ENCODE measurements around the gene EPC2.

The EPC2 gene

GRCh38 chr2:148829618-148830017 lies 185.1 kb downstream of the EPC2 start:
- no peak for DNase-seq
- no peaks in the 10 kb centered on the region for H3K9me2 ChIP-seq (replicated peaks; ENCODE audit: insufficient read depth, low read length)
- no peak for TF ChIP-seq EZH2 (optimal IDR thresholded peaks at IDR 0.05; ENCODE audit: low read depth, low read length)
- TF ChIP-seq CTCF (IDR thresholded peaks at IDR 0.05; ENCODE audit: low read length), result no peak
- no peak for TF ChIP-seq EZH2phosphoT487 (IDR thresholded peaks at IDR 0.05; ENCODE audit: low read length)
- H3K36me3 ChIP-seq (replicated peaks; ENCODE audit: insufficient read depth, low read length), result no peaks in the 10 kb centered on the region
- H3K79me2 ChIP-seq (ENCODE audit: low read length), result no peaks in the 10 kb centered on the region
- no peak overlapping the region for H3K27ac ChIP-seq (ENCODE audit: low read length)
- no peaks in the 10 kb centered on the region for H3K9me3 ChIP-seq (replicated peaks; ENCODE audit: insufficient read depth, low read length)
- no peaks in the 10 kb centered on the region for H3K27me3 ChIP-seq (replicated peaks; ENCODE audit: insufficient read depth, low read length)
- no peak overlapping the region for H2AFZ ChIP-seq (ENCODE audit: low read length)
- no peak overlapping the region for H3K4me2 ChIP-seq (ENCODE audit: low read depth, low read length)
- no peaks in the 10 kb centered on the region for H3K4me1 ChIP-seq (ENCODE audit: low read length)
- no peaks in the 10 kb centered on the region for H3F3A ChIP-seq (ENCODE audit: insufficient read depth, low read length)
- no peak overlapping the region for H3K9ac ChIP-seq (ENCODE audit: low read length)
- no peak overlapping the region for H3K4me3 ChIP-seq (ENCODE audit: low read length)
- H4K20me1 ChIP-seq (ENCODE audit: insufficient read depth, low read length), result no peaks in the 10 kb centered on the region

GRCh38 chr2:148832637-148833036 lies 188.1 kb downstream of the EPC2 start:
- no peaks in the 10 kb centered on the region for H3K79me2 ChIP-seq (ENCODE audit: low read length)
- H3K27ac ChIP-seq (ENCODE audit: low read length), result no peak overlapping the region
- H4K20me1 ChIP-seq (ENCODE audit: insufficient read depth, low read length), result no peaks in the 10 kb centered on the region
- no peaks in the 10 kb centered on the region for H3K36me3 ChIP-seq (replicated peaks; ENCODE audit: insufficient read depth, low read length)
- H3F3A ChIP-seq (ENCODE audit: insufficient read depth, low read length), result no peaks in the 10 kb centered on the region
- no peaks in the 10 kb centered on the region for H3K9me2 ChIP-seq (replicated peaks; ENCODE audit: insufficient read depth, low read length)
- H3K9me3 ChIP-seq (replicated peaks; ENCODE audit: insufficient read depth, low read length), result no peaks in the 10 kb centered on the region
- H3K4me2 ChIP-seq (ENCODE audit: low read depth, low read length), result no peak overlapping the region
- no peak overlapping the region for H2AFZ ChIP-seq (ENCODE audit: low read length)
- H3K27me3 ChIP-seq (replicated peaks; ENCODE audit: insufficient read depth, low read length), result no peaks in the 10 kb centered on the region
- DNase-seq, result no peak
- no peaks in the 10 kb centered on the region for H3K4me1 ChIP-seq (ENCODE audit: low read length)
- no peak for TF ChIP-seq CTCF (IDR thresholded peaks at IDR 0.05; ENCODE audit: low read length)
- TF ChIP-seq EZH2phosphoT487 (IDR thresholded peaks at IDR 0.05; ENCODE audit: low read length), result no peak
- TF ChIP-seq EZH2 (optimal IDR thresholded peaks at IDR 0.05; ENCODE audit: low read depth, low read length), result no peak
- H3K9ac ChIP-seq (ENCODE audit: low read length), result no peak overlapping the region
- H3K4me3 ChIP-seq (ENCODE audit: low read length), result no peak overlapping the region

All from MM.1S (cell line).